ENCODE results near the gene GGTA1. TPM values are rescaled to one million over a fixed set of nuclear protein-coding genes. Genes with fewer than 3 reads are reported as not detected.

Gene GGTA1
- total RNA-seq, 1 donor from 2014 or later = 4.5 TPM

- no peak for DNase-seq (ENCODE audit: extremely low read depth, low read depth, low spot score)
Observed at GRCh38 chr9:121424024-121424432, 75.6 kb downstream of the GGTA1 start.

- no peak for DNase-seq (ENCODE audit: extremely low read depth, low read depth, low spot score)
Observed at GRCh38 chr9:121411993-121412392, 87.7 kb downstream of the GGTA1 start.

GRCh38 chr9:121405899-121406298 is 93.7 kb downstream of the GGTA1 start:
- DNase-seq (ENCODE audit: extremely low read depth, low read depth, low spot score) = no peak

Other genes starting within 250 kb of the GGTA1 start
- 243 and 255 TPM in 2 replicates for gene GSN, start 231.7 kb downstream of the GGTA1 start, total RNA-seq
- gene STOM, start 129.6 kb downstream of the GGTA1 start, total RNA-seq = 109 and 118 TPM in 2 replicates
- 31.7 and 65.8 TPM in 2 replicates for gene DAB2IP, start 151.8 kb upstream of the GGTA1 start, total RNA-seq

Data from glomerular endothelial cell (primary cell).